GM12874 (cell line): ENCODE results near the gene GPR157.

ENCODE experiments used
- CTCF ChIP-seq: IDR thresholded peaks from 2 replicates; pipeline ENCODE4 v1.5.1; 2011; ENCODE audit warnings: low read depth, mild to moderate bottlenecking, control low read depth, low read length, moderate library complexity; ENCODE audit not compliant: insufficient read depth

GPR157 gene

GRCh38 chr1:9086796-9087195 is 42.1 kb downstream of the GPR157 start:
- no peak for TF ChIP-seq CTCF

DNA sequence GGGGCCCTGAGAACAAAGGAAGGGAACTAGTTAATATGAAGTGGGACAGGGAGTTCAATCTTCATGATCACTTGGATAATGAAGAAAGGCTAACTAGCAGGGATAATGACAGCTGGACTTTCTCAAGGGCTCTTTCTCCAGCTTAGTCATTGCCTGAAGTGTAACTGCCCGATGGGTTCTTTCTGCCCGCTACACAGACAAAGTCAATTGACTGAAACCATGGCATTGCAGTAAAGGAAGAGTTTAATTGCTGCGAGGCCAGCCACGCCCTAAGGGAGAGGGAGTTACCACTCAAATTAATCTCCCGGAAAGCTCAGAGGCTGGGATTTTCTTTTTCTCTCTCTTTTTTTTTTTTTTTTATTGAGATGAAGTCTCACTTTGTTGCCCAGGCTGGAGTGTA is 42.9 kb downstream of the GPR157 start:
- no peak for TF ChIP-seq CTCF

DNA sequence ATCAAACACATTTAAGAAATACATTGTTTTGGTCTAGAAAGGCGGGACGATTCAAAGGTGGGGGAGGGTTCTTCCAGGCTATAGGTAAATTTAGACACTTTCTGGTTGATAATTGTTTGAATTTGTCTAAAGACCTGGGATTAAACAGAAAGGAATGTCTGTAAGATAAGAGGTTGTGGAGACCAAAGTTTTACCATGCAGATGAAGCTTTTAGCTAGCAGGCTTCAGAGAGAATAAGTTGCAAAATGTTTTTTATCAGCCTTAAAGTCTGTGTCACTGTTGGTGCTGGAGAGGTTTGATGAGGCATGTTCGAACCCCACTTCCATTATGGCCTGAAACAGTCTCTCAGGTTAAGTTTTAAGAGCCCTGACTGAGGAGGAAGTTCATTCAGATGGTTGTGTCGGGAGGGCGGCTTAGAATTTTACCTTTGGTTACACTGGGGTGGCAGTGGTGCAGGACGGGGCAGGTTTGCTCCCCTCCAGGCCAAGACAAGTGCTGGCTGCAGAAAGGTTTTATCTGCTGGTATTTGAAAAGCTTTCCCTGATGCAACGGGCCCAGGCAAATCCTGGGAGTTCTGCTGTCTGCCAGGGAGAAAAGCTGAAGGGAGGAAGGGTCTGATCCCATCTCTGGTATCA is 43.5 kb downstream of the GPR157 start:
- no peak for TF ChIP-seq CTCF

- TF ChIP-seq CTCF = no peak
Measured at GRCh38 chr1:9084906-9085305, 44.0 kb downstream of the GPR157 start.

DNA sequence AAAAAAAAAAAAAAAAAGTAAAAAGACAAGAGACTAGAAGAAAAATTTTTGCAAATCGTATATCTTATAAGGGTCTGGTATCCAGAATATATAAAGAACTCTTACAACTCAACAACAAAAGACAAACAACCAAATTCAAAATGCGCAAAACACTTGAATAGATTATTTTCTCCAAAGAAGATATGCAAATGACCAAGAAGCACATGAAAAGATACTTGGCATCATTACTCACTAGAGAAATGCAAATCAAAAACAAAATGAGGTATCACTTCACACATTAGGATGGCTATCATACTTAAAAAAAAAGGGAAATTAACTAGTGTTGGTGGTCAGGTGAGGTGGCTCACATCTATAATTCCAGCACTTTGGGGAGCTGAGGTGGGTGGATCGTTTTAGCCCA is 47.4 kb downstream of the GPR157 start:
- no peak for TF ChIP-seq CTCF

- TF ChIP-seq CTCF = no peak
Measured at GRCh38 chr1:9080705-9081291, 48.1 kb downstream of the GPR157 start.

GRCh38 chr1:9079988-9080704 is 48.8 kb downstream of the GPR157 start:
- no peak for TF ChIP-seq CTCF
